Spleen (tissue), 11 donors: Measurements from ENCODE around the gene CCDC117. TPM values are rescaled to one million over a fixed set of nuclear protein-coding genes. Genes with fewer than 3 reads are reported as not detected.

Source experiments
- DNase-seq: peaks from one replicate; pipeline ENCODE4 v3.0.0-alpha.2; 2020
- H3K27ac ChIP-seq, 8 donors: fragments of 200-600 bp; sonication (generic) in 7 of 8; 1 replicate in 4 of 8; 2 replicates in 4 of 8; pipeline versions ENCODE4 v1.5.0 to v1.8.0; 2016 to 2021; ENCODE audit warnings: inconsistent platforms in 4 of 8, mild to moderate bottlenecking in 4 of 8, moderate library complexity in 1 of 8
- H3K27me3 ChIP-seq, 7 donors: fragments of 200-600 bp; sonication (generic) in 6 of 7; replicated peaks in 1 of 7; 1 replicate in 4 of 7; 2 replicates in 3 of 7; pipeline versions ENCODE4 v1.5.0 to v1.8.0; 2016 to 2021; ENCODE audit warnings: inconsistent platforms in 3 of 7, mild to moderate bottlenecking in 1 of 7
- H3K36me3 ChIP-seq, 6 donors: fragments of 200-600 bp; sonication (generic) in 5 of 6; 1 replicate in 4 of 6; 2 replicates in 2 of 6; pipeline versions ENCODE4 v1.5.0 to v1.8.0; 2016 to 2021; ENCODE audit warnings: inconsistent platforms in 2 of 6
- H3K4me1 ChIP-seq, 6 donors: fragments of 200-600 bp; sonication (generic) in 5 of 6; 1 replicate in 3 of 6; 2 replicates in 3 of 6; pipeline versions ENCODE4 v1.5.0 to v1.8.0; 2016 to 2021; ENCODE audit warnings: inconsistent platforms in 3 of 6
- H3K4me3 ChIP-seq, 8 donors: fragments of 200-600 bp; sonication (generic) in 7 of 8; 1 replicate in 4 of 8; 2 replicates in 4 of 8; pipeline versions ENCODE4 v1.5.0 to v1.8.0; 2016 to 2021; ENCODE audit warnings: inconsistent platforms in 4 of 8, mild to moderate bottlenecking in 4 of 8, moderate library complexity in 2 of 8
- H3K9me3 ChIP-seq, 8 donors: fragments of 200-600 bp; sonication (generic) in 7 of 8; 1 replicate in 4 of 8; 2 replicates in 4 of 8; pipeline versions ENCODE4 v1.5.0 to v1.8.0; 2016 to 2021; ENCODE audit warnings: inconsistent platforms in 4 of 8
- CTCF ChIP-seq, 11 experiments: fragments of 200-600 bp in 7 of 11; fragments of 450-650 bp in 4 of 11; sonication (generic) in 4 of 11; IDR thresholded peaks in 8 of 11; conservative IDR thresholded peaks in 3 of 11; 1 replicate in 7 of 11; 2 replicates in 4 of 11; pipeline versions ENCODE4 v1.4.0 to v1.8.0; 2016 to 2021; ENCODE audit warnings: antibody characterized with exemption in 11 of 11, inconsistent platforms in 4 of 11, mild to moderate bottlenecking in 1 of 11
- POLR2A ChIP-seq, 3 donors: fragments of 450-650 bp; IDR thresholded peaks; one replicate each; pipeline ENCODE4 v1.5.1; 2017; ENCODE audit warnings: antibody characterized with exemption in 3 of 3, mild to moderate bottlenecking in 1 of 3
- POLR2AphosphoS5 ChIP-seq, 3 donors: sonication (generic); formaldehyde crosslinking; IDR thresholded peaks; one replicate each; pipeline ENCODE4 v1.5.1; 2017; ENCODE audit warnings: antibody characterized with exemption in 3 of 3
- WGBS, 5 donors: extraction: QIAGEN DNeasy Blood & Tissue Kit in 3 of 5; methylation state at CpG; one replicate each; pipeline versions ENCODE4 v1.1.5 to v1.1.7; 2013 to 2018; 5-methylcytosine and 5-hydroxymethylcytosine counted together
- intact Hi-C: fragments of 100-400 bp; cut with DNase I; formaldehyde crosslinking; loops from one replicate; pipeline ENCODE4 v1.15.0; 2023; ENCODE audit warnings: low total_unique reads
- polyA plus RNA-seq, 3 donors: library from polyadenylated mRNA; stranded (reverse); fragments of 200-250 nt; gene quantifications; one replicate each; pipeline ENCODE4 v1.2.1, GENCODE V29; 2013
- total RNA-seq, 7 donors: library from RNA; depleted of rRNA in 3 of 7; stranded (reverse); fragments of >200 nt in 3 of 7; fragmentation: NEBNext Ultra II Directional in 4 of 7; extraction: Animal tissue kit (Norgen Biotek cat#: 25700) in 4 of 7; gene quantifications; one replicate each; pipeline versions ENCODE4 v1.1.0 to v1.2.1, GENCODE V29; 2016 to 2021
- donor health status: healthy with polysubstance abuse.
- donor health status: DM: no; HTN: no; CAD: no; lungs with moderate emphysema.
- donor health status: DM: no; HTN: no; CAD: no.
- donor health status: Bipolar disorder and iron deficiency.
- donor health status: healthy.
- donor health status: DM: no; HTN: no; CAD: no.
- donor health status: DM: yes; HTN: yes; CAD: no.

Gene CCDC117
- total and polyA plus RNA-seq, 10 donors: 6.6 to 33.0 (median 19.0) TPM

DNA sequence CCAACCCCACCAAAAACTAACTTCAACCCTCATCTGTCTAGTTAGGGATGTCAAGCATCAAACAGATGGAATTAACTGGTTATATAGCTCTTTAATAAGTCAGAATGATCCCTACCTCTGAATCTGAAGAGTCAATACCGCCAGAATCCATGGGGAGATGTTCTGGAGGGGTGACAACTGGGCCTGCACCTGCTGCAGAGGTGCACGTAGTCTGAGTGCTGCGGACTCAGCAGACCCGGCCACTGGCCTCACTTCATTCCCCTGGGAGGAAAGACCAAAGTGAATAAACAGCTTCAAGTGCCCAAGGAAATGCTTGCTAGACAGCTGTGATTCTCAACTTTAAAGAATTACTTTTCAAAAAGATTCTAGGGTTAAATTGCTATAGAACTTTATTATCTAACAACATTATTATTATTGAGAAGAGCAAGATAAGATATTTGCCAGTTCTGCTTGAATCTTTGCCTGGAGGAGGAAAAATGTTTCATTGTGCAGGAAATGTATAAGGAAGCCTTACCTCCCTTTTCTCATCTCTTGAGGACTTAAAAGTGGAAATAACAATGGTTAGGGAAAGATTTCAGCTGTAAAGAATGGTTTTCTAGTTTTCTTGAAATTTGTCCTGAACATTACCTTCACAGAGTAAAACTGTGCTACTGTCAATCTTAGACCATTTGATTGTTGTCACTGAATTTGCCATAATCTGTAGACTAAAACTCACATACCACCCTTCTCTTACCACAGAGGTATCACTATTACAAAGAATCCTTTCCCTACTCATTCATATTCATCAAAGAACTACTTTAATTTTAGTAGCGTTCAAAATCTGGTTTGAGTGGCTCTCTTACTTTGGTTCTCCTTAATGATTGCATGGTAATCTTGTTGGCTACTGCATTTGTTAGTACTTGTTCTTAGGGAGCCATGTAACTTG, 23.7 kb downstream of the CCDC117 start:
- Histone ChIP-seq H3K4me3 (peak overlapping the region in 1 of 8 donors; percentile 97), H3K27me3 (no peaks in the 10 kb centered on the region), H3K4me1 (peaks cover 41 to 91% (median 79%) of the 10 kb centered on the region in 6 donors), H3K36me3 (peaks cover 0 to 67% (median 46%) of the 10 kb centered on the region in 6 donors), H3K27ac (peak overlapping the region in 4 of 8 donors; percentile 3 to 65 (median 22)), H3K9me3 (no peaks in the 10 kb centered on the region)
- intact Hi-C loops: no loop called here
- WGBS, 5 donors: 58 to 78% (median 66%) methylated on average over 5 of the region's 5 CpGs
- TF ChIP-seq POLR2A (IDR thresholded peaks at IDR 0.05): no peak
- TF ChIP-seq CTCF (IDR thresholded peaks at IDR 0.05 in 8 of 11, conservative IDR thresholded peaks at IDR 0.05 in 3 of 11): no peak
- peak in 2 of 3 donors; percentile 26 to 31 for TF ChIP-seq POLR2AphosphoS5 (IDR thresholded peaks at IDR 0.05)
- no peak for DNase-seq

DNA sequence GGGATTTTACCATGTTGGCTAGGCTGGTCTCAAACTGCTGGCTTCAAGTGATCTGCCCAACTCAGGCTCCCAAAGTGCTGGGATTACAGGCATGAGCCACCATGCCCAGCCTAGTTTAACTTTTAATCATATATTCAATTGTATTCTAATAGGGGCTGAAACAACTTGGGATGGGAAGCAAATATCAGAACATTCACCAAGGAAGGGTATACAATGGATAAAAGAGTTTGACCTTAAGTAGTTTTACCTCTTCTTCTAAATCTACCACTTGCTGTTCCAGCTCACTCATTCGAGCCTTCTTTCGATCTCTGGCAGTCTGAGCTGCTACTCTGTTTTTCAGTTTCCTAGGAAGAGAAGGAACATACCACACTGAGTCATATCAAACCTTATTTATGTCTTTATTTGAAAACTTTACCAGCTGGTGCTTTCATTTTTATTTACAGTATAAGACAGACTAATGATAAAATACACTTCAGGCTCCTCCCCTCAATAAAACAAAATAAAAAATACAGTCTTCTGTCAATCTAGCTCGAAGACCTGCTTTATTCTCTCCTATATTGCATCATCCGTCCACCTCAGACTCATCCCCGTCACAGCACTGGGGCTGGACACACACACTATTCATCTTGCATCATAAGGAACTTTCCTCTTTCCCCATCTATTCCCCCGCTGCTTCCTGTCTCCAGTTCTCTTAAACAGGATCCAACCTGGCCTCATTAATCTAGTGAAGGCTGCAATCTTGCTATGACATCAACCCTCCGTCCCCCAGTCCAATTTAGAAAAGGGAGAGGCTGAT, 26.5 kb downstream of the CCDC117 start:
- DNase-seq: no peak
- peaks cover 48 to 90% (median 78%) of the 10 kb centered on the region in 6 donors for H3K4me1 ChIP-seq

GRCh38 chr22:28799606-28800307, 27.3 kb downstream of the CCDC117 start:
- Histone ChIP-seq H3K4me1 (peaks cover 48 to 84% (median 72%) of the 10 kb centered on the region in 6 donors), H3K9me3 (no peaks in the 10 kb centered on the region), H3K27me3 (no peaks in the 10 kb centered on the region), H3K27ac (peak overlapping the region; percentile 98 to 100 (median 99)), H3K36me3 (peaks cover 0 to 42% (median 26%) of the 10 kb centered on the region in 6 donors), H3K4me3 (peak overlapping the region; percentile 54 to 97 (median 84))
- no peak for TF ChIP-seq POLR2A (IDR thresholded peaks at IDR 0.05)
- TF ChIP-seq POLR2AphosphoS5 (IDR thresholded peaks at IDR 0.05): peak in 1 of 3 donors; percentile 29
- WGBS, 5 donors: 0 to 2% (median 1%) methylated on average over 25 to 31 of the region's 31 CpGs
- intact Hi-C loops: no loop called here
- DNase-seq: peak; percentile 92

More for the DNA sequence above, 26.5 kb downstream of the CCDC117 start:
- WGBS, 5 donors: 1 to 2% (median 2%) methylated on average over 7 of the region's 7 CpGs
- TF ChIP-seq POLR2AphosphoS5 (IDR thresholded peaks at IDR 0.05): peak in 1 of 3 donors; percentile 79
- no peak for TF ChIP-seq CTCF (IDR thresholded peaks at IDR 0.05 in 8 of 11, conservative IDR thresholded peaks at IDR 0.05 in 3 of 11)
- intact Hi-C loops: no loop called here
- Histone ChIP-seq H3K27ac (peak overlapping the region; percentile 98 to 100 (median 99)), H3K4me3 (peak overlapping the region; percentile 54 to 97 (median 84)), H3K9me3 (no peaks in the 10 kb centered on the region), H3K36me3 (peaks cover 0 to 50% (median 33%) of the 10 kb centered on the region in 6 donors), H3K27me3 (no peaks in the 10 kb centered on the region)
